ENCODE results near the gene C7orf57. TPM values are rescaled to one million over a fixed set of nuclear protein-coding genes. Genes with fewer than 3 reads are reported as not detected.
A peak's percentile ranks its signal among the peaks of the same experiment; 100 is the strongest.

The C7orf57 gene
- polyA plus RNA-seq, 3 donors, result 0.05 TPM; not detected in 2

GRCh38 chr7:48087349-48087748 is 52.0 kb downstream of the C7orf57 start:
- Histone ChIP-seq H3K4me3 (replicated peaks in 1 of 3; ENCODE audit: low read depth in 2 of 3, low read length in 3 of 3) (peak overlapping the region in 1 of 3 experiments; percentile 93), H4K20me1 (ENCODE audit: insufficient read depth, low read length) (peaks cover 33% of the 10 kb centered on the region), H3K4me2 (replicated peaks; ENCODE audit: extremely low read depth, low read length, poor library complexity, severe bottlenecking) (peak overlapping the region; percentile 91), H2AFZ (ENCODE audit: insufficient read depth, low read depth, low read length, poor library complexity, severe bottlenecking) (no peak overlapping the region), H3K27me3 (ENCODE audit: control insufficient read depth in 2 of 2, insufficient read depth in 2 of 2, low read length in 2 of 2) (no peaks in the 10 kb centered on the region), H3K36me3 (replicated peaks in 1 of 2; ENCODE audit: control insufficient read depth in 1 of 2, insufficient read depth in 2 of 2, low read length in 2 of 2) (peaks cover 14 to 21% of the 10 kb centered on the region in 2 donors), H3K9me3 (replicated peaks in 1 of 2; ENCODE audit: control insufficient read depth in 1 of 2, insufficient read depth in 1 of 2, low read length in 2 of 2) (no peaks in the 10 kb centered on the region), H3K4me1 (ENCODE audit: control insufficient read depth in 1 of 2, insufficient read depth in 2 of 2, low read length in 2 of 2) (peaks cover 60 to 77% of the 10 kb centered on the region in 2 donors), H3K9ac (ENCODE audit: insufficient read depth, low read length, poor library complexity, severe bottlenecking) (peak overlapping the region; percentile 97), H3K27ac (ENCODE audit: low read depth in 1 of 2, low read length in 2 of 2) (peak overlapping the region; percentile 97 to 99), H3K79me2 (ENCODE audit: insufficient read depth, low read length) (peaks cover 38% of the 10 kb centered on the region)
- Mint-ChIP-seq H3K27ac (peak overlapping the region; percentile 97 to 100 (median 100)), H3K4me1 (peaks cover 68% of the 10 kb centered on the region), H3K9me3 (peaks cover 0 to 5% (median 0%) of the 10 kb centered on the region in 7 donors), H3K4me3 (peak overlapping the region; percentile 57 to 60), H3K27me3 (ENCODE audit: low read depth in 3 of 3) (peaks cover 0 to 2% (median 0%) of the 10 kb centered on the region in 3 donors), H3K36me3 (peaks cover 33 to 40% of the 10 kb centered on the region in 2 donors)
- WGBS (ENCODE audit: insufficient coverage), result 71% methylated on average over 4 of the region's 7 CpGs
- DNase-seq, result peak; percentile 75 to 85 (median 85)
- TF ChIP-seq CTCF (IDR thresholded peaks at IDR 0.05), result peak; percentile 41
- intact Hi-C loops (cut with micrococcal nuclease), result loop anchor here in 1 of 2 donors (5.0 kb wide), 2 partner anchors 50 to 110 kb away; partner anchors contain the start of genes C7orf57 and HUS1

- Mint-ChIP-seq H3K27ac (peak overlapping the region; percentile 97 to 100 (median 100)), H3K36me3 (peaks cover 44 to 49% of the 10 kb centered on the region in 2 donors), H3K9me3 (peaks cover 0 to 5% (median 0%) of the 10 kb centered on the region in 7 donors), H3K4me3 (peak overlapping the region; percentile 88 to 92), H3K27me3 (ENCODE audit: low read depth in 3 of 3) (peaks cover 0 to 2% (median 0%) of the 10 kb centered on the region in 3 donors), H3K4me1 (peaks cover 75% of the 10 kb centered on the region)
- H3K9me3 ChIP-seq (replicated peaks in 1 of 2; ENCODE audit: control insufficient read depth in 1 of 2, insufficient read depth in 1 of 2, low read length in 2 of 2), result no peaks in the 10 kb centered on the region
- peaks cover 60 to 81% of the 10 kb centered on the region in 2 donors for H3K4me1 ChIP-seq (ENCODE audit: control insufficient read depth in 1 of 2, insufficient read depth in 2 of 2, low read length in 2 of 2)
- peaks cover 45% of the 10 kb centered on the region for H4K20me1 ChIP-seq (ENCODE audit: insufficient read depth, low read length)
- peaks cover 50% of the 10 kb centered on the region for H3K79me2 ChIP-seq (ENCODE audit: insufficient read depth, low read length)
- H3K9ac ChIP-seq (ENCODE audit: insufficient read depth, low read length, poor library complexity, severe bottlenecking), result peak overlapping the region; percentile 97
- peak; percentile 86 to 97 (median 90) for DNase-seq
- peak overlapping the region; percentile 97 to 99 for H3K27ac ChIP-seq (ENCODE audit: low read depth in 1 of 2, low read length in 2 of 2)
- peak overlapping the region; percentile 19 for H2AFZ ChIP-seq (ENCODE audit: insufficient read depth, low read depth, low read length, poor library complexity, severe bottlenecking)
- peak overlapping the region; percentile 36 to 93 (median 57) for H3K4me3 ChIP-seq (replicated peaks in 1 of 3; ENCODE audit: low read depth in 2 of 3, low read length in 3 of 3)
- WGBS (ENCODE audit: insufficient coverage), result under 1% methylated on average over 19 of the region's 25 CpGs
- no peaks in the 10 kb centered on the region for H3K27me3 ChIP-seq (ENCODE audit: control insufficient read depth in 2 of 2, insufficient read depth in 2 of 2, low read length in 2 of 2)
- intact Hi-C loops (cut with micrococcal nuclease), result loop anchor here in 1 of 2 donors (5.0 kb wide), 2 partner anchors 51 to 111 kb away; partner anchors contain the start of genes C7orf57 and HUS1
- TF ChIP-seq CTCF (IDR thresholded peaks at IDR 0.05), result no peak
- peak overlapping the region; percentile 91 for H3K4me2 ChIP-seq (replicated peaks; ENCODE audit: extremely low read depth, low read length, poor library complexity, severe bottlenecking)
- peaks cover 26 to 34% of the 10 kb centered on the region in 2 donors for H3K36me3 ChIP-seq (replicated peaks in 1 of 2; ENCODE audit: control insufficient read depth in 1 of 2, insufficient read depth in 2 of 2, low read length in 2 of 2)
These were observed 53.3 kb downstream of the C7orf57 start for GRCh38 chr7:48088559-48089045.
